ENCODE results near the gene PFKFB4.

DNA sequence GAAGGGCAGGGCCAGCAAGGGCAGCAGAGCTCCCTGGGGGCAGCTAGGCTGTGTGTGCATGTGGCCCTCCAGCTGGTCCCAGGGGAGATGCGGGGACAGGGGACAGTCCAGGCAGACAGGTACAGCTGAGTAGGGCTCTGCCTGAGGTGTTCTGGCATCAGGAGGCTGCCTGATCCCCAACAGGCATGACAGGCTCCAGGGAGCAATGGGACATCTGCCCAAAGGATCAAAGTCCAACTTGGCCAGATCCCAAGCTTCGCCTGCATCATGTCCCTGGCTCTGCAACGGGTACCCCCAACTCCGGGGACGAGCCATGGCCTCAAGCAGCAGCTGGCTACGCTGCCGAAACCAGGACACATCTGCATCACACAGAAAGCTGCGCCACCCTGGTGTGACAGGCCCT lies 88.3 kb downstream of the PFKFB4 start:
- TF ChIP-seq, protein P1, sequence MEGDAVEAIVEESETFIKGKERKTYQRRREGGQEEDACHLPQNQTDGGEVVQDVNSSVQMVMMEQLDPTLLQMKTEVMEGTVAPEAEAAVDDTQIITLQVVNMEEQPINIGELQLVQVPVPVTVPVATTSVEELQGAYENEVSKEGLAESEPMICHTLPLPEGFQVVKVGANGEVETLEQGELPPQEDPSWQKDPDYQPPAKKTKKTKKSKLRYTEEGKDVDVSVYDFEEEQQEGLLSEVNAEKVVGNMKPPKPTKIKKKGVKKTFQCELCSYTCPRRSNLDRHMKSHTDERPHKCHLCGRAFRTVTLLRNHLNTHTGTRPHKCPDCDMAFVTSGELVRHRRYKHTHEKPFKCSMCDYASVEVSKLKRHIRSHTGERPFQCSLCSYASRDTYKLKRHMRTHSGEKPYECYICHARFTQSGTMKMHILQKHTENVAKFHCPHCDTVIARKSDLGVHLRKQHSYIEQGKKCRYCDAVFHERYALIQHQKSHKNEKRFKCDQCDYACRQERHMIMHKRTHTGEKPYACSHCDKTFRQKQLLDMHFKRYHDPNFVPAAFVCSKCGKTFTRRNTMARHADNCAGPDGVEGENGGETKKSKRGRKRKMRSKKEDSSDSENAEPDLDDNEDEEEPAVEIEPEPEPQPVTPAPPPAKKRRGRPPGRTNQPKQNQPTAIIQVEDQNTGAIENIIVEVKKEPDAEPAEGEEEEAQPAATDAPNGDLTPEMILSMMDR (IDR thresholded peaks at IDR 0.05; ENCODE audit: insufficient read depth, low read length, poor library complexity, severe bottlenecking): no peak
- TF ChIP-seq EZH2phosphoT487 (conservative IDR thresholded peaks at IDR 0.05; ENCODE audit: low read length): no peak

All from SU-DHL-6 (cell line).